OCI-M2 (cell line): ENCODE data around the gene PODNL1.
A peak's percentile ranks its signal among the peaks of the same experiment; 100 is the strongest.

Experiments
- DNase-seq: peaks from one replicate; lab custom pipeline; 2025; ENCODE audit not compliant: unreplicated experiment; lab: John Stamatoyannopoulos, UW

Gene PODNL1

DNA sequence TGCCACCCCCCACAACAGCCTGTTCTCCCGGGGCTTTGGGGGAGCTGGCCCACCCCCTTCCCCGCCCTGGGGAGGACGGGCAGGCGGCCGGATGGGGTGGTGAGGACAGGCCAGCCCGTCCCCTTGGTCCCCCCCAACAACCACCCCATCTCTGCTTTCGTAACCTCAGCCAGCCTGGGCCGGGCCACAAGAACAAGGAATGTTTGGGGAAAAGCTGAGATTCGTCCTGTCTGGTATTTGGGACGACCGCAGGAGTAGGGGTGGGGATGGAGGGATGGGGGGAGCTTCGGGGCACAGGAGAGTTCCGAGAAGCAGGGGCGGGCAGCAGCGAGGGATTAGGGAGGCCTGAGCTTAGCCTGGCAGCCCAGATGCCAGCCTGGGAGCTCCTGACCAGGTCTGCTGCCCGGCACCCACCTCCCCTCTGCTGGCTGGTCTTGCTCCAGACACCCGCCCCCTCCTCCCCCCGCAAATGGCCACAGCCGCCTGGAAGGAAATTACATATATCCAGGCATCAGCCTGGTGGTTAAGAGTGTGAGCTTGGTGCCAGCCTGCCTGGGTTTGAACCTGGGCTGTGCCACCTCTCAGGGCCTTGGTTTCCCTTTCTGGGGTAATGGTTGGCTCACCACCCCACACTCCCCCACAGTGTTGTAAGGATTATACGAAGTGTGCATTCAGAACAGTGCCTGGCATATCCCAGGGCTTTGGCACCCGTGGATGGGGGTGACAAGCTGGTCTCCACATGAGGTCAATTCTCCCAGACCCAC is at the start of gene PODNL1:
TSS of gene PODNL1 (minus strand) at position 117 of the 764 bp plus-strand sequence. CDS start 236 bp downstream, outside the sequence.
- no peak for DNase-seq

DNA sequence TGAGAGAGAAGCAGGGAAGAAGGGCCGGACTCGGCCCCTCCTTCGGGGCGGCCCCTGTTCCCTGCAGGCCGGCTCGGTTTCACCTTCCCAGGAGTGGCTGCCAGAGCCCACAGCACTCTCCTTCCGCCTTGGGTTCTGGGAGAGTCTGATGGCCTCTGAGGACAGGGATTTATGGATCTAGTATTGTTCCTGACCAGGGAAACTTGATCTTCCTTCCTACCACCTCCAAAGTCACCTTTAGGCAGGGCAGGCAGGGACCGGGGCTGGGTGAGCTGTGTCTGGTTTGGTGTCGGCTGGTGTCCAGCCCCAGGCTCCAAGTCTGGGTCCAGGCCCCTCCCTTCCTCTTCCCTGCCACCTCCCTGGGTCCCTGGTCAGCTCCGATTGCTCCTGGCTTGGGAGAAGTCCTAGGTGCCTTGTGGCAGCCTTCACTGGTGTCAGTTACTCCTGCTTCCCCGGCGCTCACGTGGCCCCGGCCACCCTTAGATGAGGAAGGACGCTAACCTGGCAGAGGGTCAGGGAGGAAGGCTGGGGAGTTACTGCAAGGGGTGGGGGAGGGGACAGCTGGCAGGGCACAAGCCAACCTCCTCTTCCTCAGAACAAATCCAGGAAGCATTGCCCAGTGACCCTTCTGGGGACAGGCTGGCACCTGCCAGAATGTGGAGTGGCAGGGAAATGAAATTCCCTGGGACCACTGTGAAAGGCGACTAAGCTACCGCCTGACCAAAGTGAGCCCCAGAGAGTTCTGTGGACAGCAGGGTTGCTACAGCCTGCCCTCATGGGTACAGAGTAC is 49.1 kb upstream of the PODNL1 start:
- DNase-seq: no peak

- no peak for DNase-seq
These were observed 48.2 kb upstream of the PODNL1 start for GRCh38 chr19:13986348-13986904.

GRCh38 chr19:13985771-13986347 is 47.6 kb upstream of the PODNL1 start:
- no peak for DNase-seq

- DNase-seq: no peak
These were observed 46.9 kb upstream of the PODNL1 start for GRCh38 chr19:13984875-13985741.

DNA sequence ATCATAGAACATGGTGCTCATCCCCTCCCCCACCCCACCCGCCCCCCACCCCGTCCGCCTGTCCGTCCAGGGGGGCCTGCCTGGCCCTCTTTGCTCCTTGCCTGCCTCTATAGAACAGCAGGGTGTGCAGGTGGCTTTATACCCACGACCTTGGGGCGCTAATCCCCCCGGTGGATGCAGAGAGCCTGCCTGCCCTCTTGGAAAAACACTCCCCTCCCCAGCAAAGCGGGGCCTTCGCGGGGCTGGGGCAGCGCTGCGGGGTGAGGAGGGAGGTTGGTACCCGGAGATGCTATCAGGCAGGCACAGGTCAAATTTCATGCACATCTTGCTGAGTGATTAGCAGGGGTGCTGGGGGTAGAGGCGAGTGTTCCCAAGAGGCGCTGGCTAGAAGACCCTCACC is 46.0 kb upstream of the PODNL1 start:
- DNase-seq: no peak

- DNase-seq: no peak
These were observed 45.1 kb upstream of the PODNL1 start for GRCh38 chr19:13983213-13983889.

- no peak for DNase-seq
These were observed 44.6 kb upstream of the PODNL1 start for GRCh38 chr19:13982773-13983172.

- no peak for DNase-seq
These were observed 43.8 kb upstream of the PODNL1 start for GRCh38 chr19:13981988-13982501.

DNA sequence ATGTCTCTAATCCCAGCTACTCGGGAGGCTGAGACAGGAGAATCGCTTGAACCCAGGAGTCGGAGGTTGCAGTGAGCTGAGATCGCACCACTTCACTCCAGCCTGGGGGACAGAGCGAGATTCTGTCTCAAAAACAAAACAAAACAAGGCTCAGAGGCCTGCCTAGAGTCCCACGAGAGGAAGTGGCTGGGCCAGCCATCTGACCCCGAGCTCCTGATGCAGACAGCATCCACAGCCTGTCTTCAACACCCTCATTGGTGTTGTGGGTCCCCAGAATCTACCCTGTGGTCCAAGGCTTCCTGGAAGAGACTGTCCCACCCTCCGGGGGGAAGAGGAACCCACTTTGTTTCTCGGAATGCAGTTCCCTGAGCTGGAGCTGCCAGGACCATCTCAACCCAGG is 43.2 kb upstream of the PODNL1 start:
- DNase-seq: no peak

- no peak for DNase-seq
These were observed 42.8 kb upstream of the PODNL1 start for GRCh38 chr19:13981021-13981420.

- no peak for DNase-seq
These were observed 42.1 kb upstream of the PODNL1 start for GRCh38 chr19:13980340-13980739.

DNA sequence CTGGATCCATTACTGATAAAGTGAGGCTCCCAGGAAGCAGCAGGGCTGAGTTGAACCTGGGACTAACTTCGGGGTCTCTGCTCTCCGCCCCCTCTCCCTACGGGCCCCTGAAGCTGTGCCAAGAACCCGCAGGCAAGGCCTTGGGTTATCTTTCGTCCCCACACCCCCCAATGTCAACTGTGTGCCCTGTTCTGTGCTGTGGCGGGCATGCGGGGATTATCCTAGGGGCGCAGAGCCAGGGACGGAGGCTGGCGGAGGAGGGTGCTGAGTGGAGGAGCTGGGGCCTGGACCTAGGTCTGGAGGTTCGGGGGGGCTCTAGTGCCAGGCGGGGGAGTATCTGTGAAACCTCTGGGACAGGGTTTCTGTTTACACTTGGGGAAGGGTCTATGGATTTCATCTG is 41.5 kb upstream of the PODNL1 start:
- DNase-seq: no peak

DNA sequence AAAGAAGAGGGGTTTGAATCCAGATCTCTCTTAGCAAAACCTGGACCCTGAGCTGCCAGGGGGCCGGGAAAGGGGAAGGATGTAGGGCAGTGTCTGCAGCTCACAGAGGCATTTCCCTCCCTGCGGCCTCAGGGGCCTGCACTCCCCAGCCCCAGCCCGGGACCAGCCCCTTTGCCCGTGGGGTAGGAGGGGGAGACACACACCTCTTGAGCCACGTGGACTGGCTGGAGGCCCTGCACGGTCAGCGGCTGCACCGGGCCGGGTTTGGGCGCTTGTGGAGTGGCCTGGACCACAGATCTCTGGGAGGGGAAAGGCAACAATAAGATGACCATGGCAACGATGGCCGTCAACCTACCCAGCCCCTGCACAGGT is 41.0 kb upstream of the PODNL1 start:
- DNase-seq: no peak

GRCh38 chr19:13978351-13979243 is 40.4 kb upstream of the PODNL1 start:
- peak; percentile 87 for DNase-seq

DNA sequence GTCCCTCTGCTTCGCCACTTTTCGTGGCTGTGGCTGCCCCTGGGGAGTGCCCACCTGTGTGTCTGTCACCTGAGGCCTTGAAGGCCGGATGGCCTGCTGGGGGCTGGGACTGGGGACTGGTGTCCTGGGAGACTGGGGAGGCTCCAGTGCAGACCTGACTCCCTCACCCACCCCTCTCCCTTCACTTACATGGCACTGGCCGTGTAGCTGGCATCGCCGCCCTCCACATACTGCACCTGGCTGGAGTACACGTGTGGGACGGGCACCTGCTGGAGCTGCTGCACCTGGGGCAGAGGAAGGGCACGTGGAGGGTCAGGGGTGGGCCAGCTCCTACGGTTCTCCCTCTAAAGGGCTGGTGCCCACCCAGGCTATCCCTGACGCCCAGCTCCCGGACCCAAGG is 39.6 kb upstream of the PODNL1 start:
- DNase-seq: no peak

GRCh38 chr19:13976446-13976845 is 38.2 kb upstream of the PODNL1 start:
- no peak for DNase-seq

DNA sequence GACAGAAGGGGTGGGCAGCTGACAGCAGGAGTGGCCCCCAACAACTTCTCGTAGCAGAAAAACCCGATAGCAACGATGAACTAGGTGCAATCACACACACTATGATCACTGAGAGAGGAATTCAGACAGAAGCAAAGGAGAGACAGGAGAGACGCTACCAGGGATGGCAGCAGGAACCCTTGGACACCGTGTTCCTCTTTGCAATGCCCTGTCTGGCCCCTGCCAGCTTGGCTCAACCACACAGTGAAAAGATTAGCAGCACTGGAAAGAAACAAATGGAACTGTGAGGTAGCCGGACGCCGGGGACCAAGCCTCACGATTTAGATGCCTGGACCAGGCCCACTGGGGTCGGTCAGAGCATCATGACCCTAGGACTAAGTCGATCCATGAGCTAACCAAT is 37.7 kb upstream of the PODNL1 start:
- DNase-seq: no peak

- DNase-seq: no peak
These were observed 35.9 kb upstream of the PODNL1 start for GRCh38 chr19:13974073-13974472.
